Bronchial epithelial cell (primary cell): ENCODE measurements around the gene TP53I13. TPM values are rescaled to one million over a fixed set of nuclear protein-coding genes. Genes with fewer than 3 reads are reported as not detected.

Experiments used
- DNase-seq: peaks from one replicate; pipeline ENCODE4 v3.0.0-alpha.2; 2010; ENCODE audit warnings: low read depth
- FAIRE-seq: peaks from 2 replicates; lab custom pipeline; 2011; peaks lifted over from hg19 to GRCh38; lab: Jason Lieb, UNC
- H3K27me3 ChIP-seq: 2 replicates; pipeline ENCODE4 v1.5.1; 2011; ENCODE audit warnings: low read length; ENCODE audit not compliant: control insufficient read depth, insufficient read depth
- H3K36me3 ChIP-seq: 2 replicates; pipeline ENCODE4 v1.5.1; 2011; ENCODE audit warnings: low read length; ENCODE audit not compliant: control insufficient read depth, insufficient read depth
- H3K4me3 ChIP-seq: 2 replicates; pipeline ENCODE4 v1.5.1; 2011; ENCODE audit warnings: mild to moderate bottlenecking, low read depth, low read length, control low read depth
- CTCF ChIP-seq: IDR thresholded peaks from 2 replicates; pipeline ENCODE4 v1.5.1; 2011; ENCODE audit warnings: mild to moderate bottlenecking, moderate library complexity, low read length, control low read depth, inconsistent platforms; ENCODE audit not compliant: insufficient read depth, severe bottlenecking
- total RNA-seq: library from RNA; depleted of rRNA; stranded (reverse); fragments of >200 nt; gene quantifications from 2 replicates; pipeline ENCODE4 v1.2.1, GENCODE V29; 2014

TP53I13 gene
- total RNA-seq, 1 donor from 2014 or later, result 25.3 TPM

GRCh38 chr17:29592850-29593551, 24.5 kb downstream of the TP53I13 start, which contains the start of gene ANKRD13B:
Gene ANKRD13B, plus strand, starts transcription at chr17:29593132. Its CDS starts 490 bp downstream, at chr17:29593622.
- no peaks in the 10 kb centered on the region for H3K36me3 ChIP-seq
- no peaks in the 10 kb centered on the region for H3K27me3 ChIP-seq
- no peak for TF ChIP-seq CTCF
- H3K4me3 ChIP-seq, result peak within 1 kb of the TSS; percentile 48
- FAIRE-seq (no peak), DNase-seq (no peak)

- no peak for FAIRE-seq
- no peak for DNase-seq
- TF ChIP-seq CTCF, result peak; percentile 39
- Histone ChIP-seq H3K36me3 (no peaks in the 10 kb centered on the region), H3K4me3 (peak overlapping the region; percentile 48), H3K27me3 (no peaks in the 10 kb centered on the region)
Observed at GRCh38 chr17:29593591-29594518, 25.4 kb downstream of the TP53I13 start.

- no peak for TF ChIP-seq CTCF
- DNase-seq (no peak), FAIRE-seq (no peak)
- no peaks in the 10 kb centered on the region for H3K27me3 ChIP-seq
- H3K36me3 ChIP-seq, result no peaks in the 10 kb centered on the region
- no peak overlapping the region for H3K4me3 ChIP-seq
Observed at GRCh38 chr17:29594519-29595090, 26.1 kb downstream of the TP53I13 start.

GRCh38 chr17:29595107-29595942, 26.8 kb downstream of the TP53I13 start:
- no peak for DNase-seq
- no peaks in the 10 kb centered on the region for H3K36me3 ChIP-seq
- H3K4me3 ChIP-seq, result no peak overlapping the region
- no peak for FAIRE-seq
- no peaks in the 10 kb centered on the region for H3K27me3 ChIP-seq
- no peak for TF ChIP-seq CTCF
